Erythroblast (primary cell): Measurements from ENCODE around the gene SBF2.

ENCODE experiments used
- GATA1 ChIP-seq: IDR thresholded peaks from 2 replicates; pipeline ENCODE4 v1.6.1; 2011; ENCODE audit warnings: low read depth, mild to moderate bottlenecking, control low read depth, low read length, moderate library complexity
- POLR2A ChIP-seq: IDR thresholded peaks from 2 replicates; pipeline ENCODE4 v1.6.1; 2011; ENCODE audit warnings: mild to moderate bottlenecking, low read length

DNA sequence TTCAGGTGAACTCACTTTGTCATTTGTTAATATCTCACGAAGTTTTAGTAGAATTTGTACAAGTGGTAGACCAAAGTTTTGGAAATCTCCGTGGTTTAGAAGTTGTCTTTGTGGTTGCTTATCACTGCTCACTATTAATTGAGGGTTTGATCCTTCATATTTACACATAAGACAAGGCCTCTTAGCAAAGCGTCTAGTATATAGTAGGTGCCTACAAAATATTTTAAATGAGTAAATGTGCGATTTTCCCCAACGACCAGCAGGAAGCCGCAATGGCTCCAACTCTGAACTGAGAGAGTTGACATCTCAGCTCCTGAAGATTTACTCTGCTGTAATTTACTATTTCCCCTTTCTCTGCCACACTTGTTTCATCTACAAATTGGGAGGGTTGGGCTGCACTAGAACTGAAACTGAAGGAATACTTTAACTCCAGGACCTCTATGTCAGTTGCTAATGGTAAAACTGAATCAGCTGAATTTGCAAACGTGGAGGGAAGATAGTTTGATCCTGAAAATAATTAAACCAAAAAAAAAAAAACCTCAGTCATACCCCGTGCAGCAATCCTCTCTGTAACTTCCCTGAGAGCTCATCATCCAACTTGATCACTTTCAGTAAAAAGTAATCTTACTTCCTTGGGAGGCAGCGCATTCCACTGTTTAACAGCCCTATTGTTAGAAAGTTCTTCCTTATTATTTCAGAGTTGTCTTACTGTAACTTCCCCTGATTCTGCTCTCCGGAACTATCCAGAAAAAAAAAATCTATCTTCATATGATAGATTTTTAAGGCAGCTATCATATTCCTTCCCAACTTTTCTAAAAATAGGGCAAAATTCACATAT lies 1.3 kb upstream of the SBF2 start:
- TF ChIP-seq POLR2A (no peak), GATA1 (no peak)
